H9 (cell line): ENCODE measurements around the gene HAPLN1. TPM values are rescaled to one million over a fixed set of nuclear protein-coding genes. Genes with fewer than 3 reads are reported as not detected.

Experiments used
- DNase-seq: peaks from one replicate; pipeline ENCODE4 v3.0.0-alpha.2; 2017
- H2AFZ ChIP-seq: one replicate; pipeline ENCODE4 v1.6.1; 2013; ENCODE audit warnings: mild to moderate bottlenecking, low read length, control low read depth, moderate library complexity
- H2AK5ac ChIP-seq: 2 replicates; pipeline ENCODE4 v1.6.1; 2013; ENCODE audit warnings: low read length, control low read depth, mixed read lengths; ENCODE audit not compliant: insufficient read length
- H2BK120ac ChIP-seq: one replicate; pipeline ENCODE4 v1.6.1; 2013; ENCODE audit warnings: low read depth, mild to moderate bottlenecking, low read length, control low read depth, inconsistent platforms; ENCODE audit not compliant: poor library complexity, severe bottlenecking
- H2BK12ac ChIP-seq: 2 replicates; pipeline ENCODE4 v1.6.1; 2013; ENCODE audit warnings: low read length, control low read depth, mixed read lengths, low read depth; ENCODE audit not compliant: insufficient read length
- H2BK15ac ChIP-seq: 2 replicates; pipeline ENCODE4 v1.6.1; 2013; ENCODE audit warnings: low read depth, low read length, control low read depth
- H2BK20ac ChIP-seq: one replicate; pipeline ENCODE4 v1.6.1; 2013; ENCODE audit warnings: low read depth, mild to moderate bottlenecking, low read length, control low read depth, inconsistent platforms; ENCODE audit not compliant: poor library complexity, severe bottlenecking
- H2BK5ac ChIP-seq: 2 replicates; pipeline ENCODE4 v1.6.1; 2013; ENCODE audit warnings: low read length, control low read depth, mixed read lengths; ENCODE audit not compliant: insufficient read length
- H3K14ac ChIP-seq: 2 replicates; pipeline ENCODE4 v1.6.1; 2013; ENCODE audit warnings: low read length, control low read depth; ENCODE audit not compliant: insufficient read depth
- H3K18ac ChIP-seq: 2 replicates; pipeline ENCODE4 v1.6.1; 2013; ENCODE audit warnings: low read depth, mild to moderate bottlenecking, mixed read lengths, low read length, control low read depth; ENCODE audit not compliant: insufficient read length
- H3K23ac ChIP-seq: 2 replicates; pipeline ENCODE4 v1.6.1; 2013; ENCODE audit warnings: low read length, control low read depth, mixed read lengths, low read depth; ENCODE audit not compliant: insufficient read length
- H3K23me2 ChIP-seq: 2 replicates; pipeline ENCODE4 v1.6.1; 2013; ENCODE audit warnings: low read depth, mild to moderate bottlenecking, mixed read lengths, low read length, control low read depth; ENCODE audit not compliant: insufficient read length, poor library complexity, severe bottlenecking
- H3K27ac ChIP-seq: 2 replicates; pipeline ENCODE4 v1.5.1; 2013; ENCODE audit warnings: low read length, control low read depth, mixed read lengths, low read depth; ENCODE audit not compliant: insufficient read length
- H3K27me3 ChIP-seq: 2 replicates; pipeline ENCODE4 v1.6.1; 2013; ENCODE audit warnings: low read length, control low read depth, inconsistent platforms; ENCODE audit not compliant: insufficient read depth
- H3K4ac ChIP-seq: 2 replicates; pipeline ENCODE4 v1.6.1; 2013; ENCODE audit warnings: low read depth, mild to moderate bottlenecking, control low read depth, inconsistent platforms, low read length, moderate library complexity
- H3K4me1 ChIP-seq: 2 replicates; pipeline ENCODE4 v1.6.1; 2013; ENCODE audit warnings: low read length, control low read depth, inconsistent platforms; ENCODE audit not compliant: insufficient read depth
- H3K4me2 ChIP-seq: 2 replicates; pipeline ENCODE4 v1.6.1; 2013; ENCODE audit warnings: low read length, control low read depth, mixed read lengths; ENCODE audit not compliant: insufficient read length, insufficient read depth
- H3K56ac ChIP-seq: 2 replicates; pipeline ENCODE4 v1.6.1; 2013; ENCODE audit warnings: low read depth, mild to moderate bottlenecking, mixed read lengths, low read length, control low read depth; ENCODE audit not compliant: insufficient read length
- H3K79me1 ChIP-seq: 2 replicates; pipeline ENCODE4 v1.6.1; 2013; ENCODE audit warnings: low read depth, mild to moderate bottlenecking, moderate library complexity, low read length, control low read depth, inconsistent platforms; ENCODE audit not compliant: insufficient read depth, poor library complexity, severe bottlenecking
- H3K79me2 ChIP-seq: 2 replicates; pipeline ENCODE4 v1.6.1; 2013; ENCODE audit warnings: low read length, control low read depth, inconsistent platforms; ENCODE audit not compliant: insufficient read depth
- H3K9ac ChIP-seq: 2 replicates; pipeline ENCODE4 v1.6.1; 2013; ENCODE audit warnings: low read length, control low read depth, mixed read lengths; ENCODE audit not compliant: insufficient read length; ENCODE audit errors: extremely low read depth
- H3K9me3 ChIP-seq: one replicate; pipeline ENCODE4 v1.6.1; 2013; ENCODE audit warnings: low read depth, low read length, inconsistent platforms; ENCODE audit not compliant: control insufficient read depth
- H3T11ph ChIP-seq: one replicate; pipeline ENCODE4 v1.6.1; 2013; ENCODE audit warnings: mild to moderate bottlenecking, low read length, control low read depth, inconsistent platforms
- H4K20me1 ChIP-seq: one replicate; pipeline ENCODE4 v1.6.1; 2013; ENCODE audit not compliant: control insufficient read depth, insufficient read length, insufficient read depth
- H4K5ac ChIP-seq: 2 replicates; pipeline ENCODE4 v1.6.1; 2013; ENCODE audit warnings: low read depth, mild to moderate bottlenecking, mixed read lengths, low read length, control low read depth; ENCODE audit not compliant: insufficient read length
- H4K8ac ChIP-seq: replicated peaks from 2 replicates; pipeline ENCODE4 v1.6.1; 2013; ENCODE audit warnings: low read length, control low read depth, mixed read lengths, low read depth; ENCODE audit not compliant: insufficient read length
- H4K91ac ChIP-seq: 2 replicates; pipeline ENCODE4 v1.6.1; 2013; ENCODE audit warnings: low read depth, mild to moderate bottlenecking, moderate library complexity, mixed read lengths, low read length, control low read depth; ENCODE audit not compliant: insufficient read length
- H3K27ac Mint-ChIP-seq, 3 experiments: 2 replicates in 2 of 3; 3 replicates in 1 of 3; pipeline ENCODE4 v1.8.0; 2020 to 2021; ENCODE audit warnings: mixed read lengths in 3 of 3, mild to moderate bottlenecking in 1 of 3, moderate library complexity in 1 of 3
- H3K27me3 Mint-ChIP-seq: 2 replicates; pipeline ENCODE4 v1.8.0; 2021; ENCODE audit warnings: low read depth, mild to moderate bottlenecking, moderate library complexity, mixed read lengths
- H3K36me3 Mint-ChIP-seq, 3 experiments: 2 replicates in 2 of 3; 3 replicates in 1 of 3; pipeline ENCODE4 v1.8.0; 2020 to 2021; ENCODE audit warnings: low read depth in 3 of 3, mixed read lengths in 3 of 3; ENCODE audit not compliant: insufficient read depth in 1 of 3
- H3K4me1 Mint-ChIP-seq, 2 experiments: 2 replicates each; pipeline ENCODE4 v1.8.0; 2020; ENCODE audit warnings: mixed read lengths in 2 of 2
- H3K4me3 Mint-ChIP-seq, 2 experiments: 2 replicates in 1 of 2; 3 replicates in 1 of 2; pipeline ENCODE4 v1.8.0; 2020 to 2021; ENCODE audit warnings: mild to moderate bottlenecking in 2 of 2, mixed read lengths in 2 of 2, moderate library complexity in 1 of 2
- H3K9me3 Mint-ChIP-seq, 2 experiments: 2 replicates in 1 of 2; 3 replicates in 1 of 2; pipeline ENCODE4 v1.8.0; 2020; ENCODE audit warnings: mild to moderate bottlenecking in 2 of 2, mixed read lengths in 2 of 2, moderate library complexity in 1 of 2
- CTCF ChIP-seq: fragments of 200-600 bp; sonication (generic); conservative IDR thresholded peaks from 3 replicates; pipeline ENCODE4 v1.8.0; 2021; ENCODE audit warnings: antibody characterized with exemption, mild to moderate bottlenecking
- WGBS: extraction: QIAGEN DNeasy Blood & Tissue Kit; methylation state at CpG from one replicate; pipeline ENCODE4 v1.1.7; 2013; ENCODE audit warnings: missing lambda C conversion rate, low lambda C conversion rate, mixed read lengths; ENCODE audit not compliant: insufficient read length; ENCODE audit errors: extremely low coverage; 5-methylcytosine and 5-hydroxymethylcytosine counted together
- total RNA-seq: library from RNA; stranded (reverse); gene quantifications from 2 replicates; pipeline ENCODE4 v1.2.1, GENCODE V29; 2021

The HAPLN1 gene
- total RNA-seq, 1 experiment from 2014 or later: 0.22 TPM

DNA sequence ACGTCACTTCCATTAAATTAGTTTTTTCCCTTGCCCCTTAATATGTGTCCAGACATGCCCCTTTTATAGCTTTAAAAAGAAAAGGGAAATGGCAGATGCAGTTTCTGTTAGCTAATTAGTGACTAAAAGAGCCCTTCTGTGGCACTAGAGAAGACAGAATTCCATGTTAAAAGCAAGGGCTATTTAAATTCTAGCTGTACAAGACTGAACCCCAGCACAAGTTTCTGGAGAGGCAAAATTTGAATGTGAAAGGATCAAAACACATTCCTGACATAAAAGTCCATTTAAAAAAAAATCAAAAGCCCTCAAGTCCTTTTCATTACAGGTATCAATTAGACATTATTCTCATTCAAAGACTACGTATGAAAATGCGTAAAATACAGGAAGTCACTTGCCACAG, 78.7 kb downstream of the HAPLN1 start:
- Histone ChIP-seq H2BK5ac (no peak overlapping the region), H3K27me3 (no peaks in the 10 kb centered on the region), H3K14ac (no peak overlapping the region), H3K79me1 (no peaks in the 10 kb centered on the region), H2BK15ac (no peak overlapping the region), H4K5ac (no peak overlapping the region), H2BK120ac (no peak overlapping the region), H3K79me2 (no peaks in the 10 kb centered on the region), H4K8ac (no peak overlapping the region), H3K23ac (no peak overlapping the region), H3K18ac (no peak overlapping the region), H4K91ac (no peak overlapping the region), H2BK12ac (no peak overlapping the region), H3K4ac (no peak overlapping the region), H3K9ac (no peak overlapping the region), H2AFZ (no peak overlapping the region), H3T11ph (no peak overlapping the region), H3K4me2 (no peak overlapping the region), H3K56ac (no peak overlapping the region), H3K4me1 (no peaks in the 10 kb centered on the region), H2AK5ac (no peak overlapping the region), H3K9me3 (no peaks in the 10 kb centered on the region), H3K27ac (no peak overlapping the region), H3K23me2 (no peaks in the 10 kb centered on the region), H2BK20ac (no peak overlapping the region), H4K20me1 (no peaks in the 10 kb centered on the region)
- Mint-ChIP-seq H3K4me1 (peaks cover 9 to 11% of the 10 kb centered on the region in 2 experiments), H3K36me3 (no peaks in the 10 kb centered on the region), H3K27me3 (no peaks in the 10 kb centered on the region), H3K4me3 (no peak overlapping the region), H3K9me3 (no peaks in the 10 kb centered on the region), H3K27ac (no peak overlapping the region; a peak in 1 of 7 replicates)
- DNase-seq: no peak
- no peak for TF ChIP-seq CTCF
- WGBS: no CpG with 5 or more reads among the region's 3 CpGs
